GM10266 (cell line): ENCODE data around the gene GFOD1.
"Not testable (repeated sequence)": the region's sequence is repeated elsewhere in the genome, so short reads cannot be mapped to it uniquely, and the experiment has no call there.

Experiments
- DNase-seq: peaks from one replicate; pipeline ENCODE4 v3.0.0; 2012; ENCODE audit errors: extremely low spot score
- TF ChIP-seq, protein P1 (sequence below): IDR thresholded peaks from 2 replicates; pipeline ENCODE4 v1.5.1; 2012; ENCODE audit warnings: mild to moderate bottlenecking, low read depth; ENCODE audit not compliant: control insufficient read depth, insufficient read depth; ENCODE audit errors: missing control alignments

GFOD1 gene

DNA sequence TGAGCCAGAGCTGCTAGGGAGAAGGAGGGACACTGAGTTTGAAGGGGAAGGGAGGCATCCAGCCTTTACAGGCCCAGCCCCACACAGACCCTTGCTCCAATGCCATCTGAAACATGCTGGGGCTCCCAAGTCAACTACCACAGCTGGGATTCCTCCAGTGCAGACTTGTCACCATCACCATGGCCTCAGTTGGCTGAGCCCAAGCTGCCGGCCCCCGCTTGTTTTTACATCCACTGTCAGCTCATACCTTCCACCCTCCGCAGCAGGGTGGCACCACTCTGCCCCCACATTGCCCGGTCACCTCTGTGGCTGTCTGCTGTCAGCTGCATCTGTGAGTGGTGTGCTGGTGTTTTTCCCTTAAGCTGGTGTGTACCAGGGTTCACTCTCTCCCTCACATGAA, 26.1 kb downstream of the GFOD1 start:
- TF ChIP-seq, protein P1, sequence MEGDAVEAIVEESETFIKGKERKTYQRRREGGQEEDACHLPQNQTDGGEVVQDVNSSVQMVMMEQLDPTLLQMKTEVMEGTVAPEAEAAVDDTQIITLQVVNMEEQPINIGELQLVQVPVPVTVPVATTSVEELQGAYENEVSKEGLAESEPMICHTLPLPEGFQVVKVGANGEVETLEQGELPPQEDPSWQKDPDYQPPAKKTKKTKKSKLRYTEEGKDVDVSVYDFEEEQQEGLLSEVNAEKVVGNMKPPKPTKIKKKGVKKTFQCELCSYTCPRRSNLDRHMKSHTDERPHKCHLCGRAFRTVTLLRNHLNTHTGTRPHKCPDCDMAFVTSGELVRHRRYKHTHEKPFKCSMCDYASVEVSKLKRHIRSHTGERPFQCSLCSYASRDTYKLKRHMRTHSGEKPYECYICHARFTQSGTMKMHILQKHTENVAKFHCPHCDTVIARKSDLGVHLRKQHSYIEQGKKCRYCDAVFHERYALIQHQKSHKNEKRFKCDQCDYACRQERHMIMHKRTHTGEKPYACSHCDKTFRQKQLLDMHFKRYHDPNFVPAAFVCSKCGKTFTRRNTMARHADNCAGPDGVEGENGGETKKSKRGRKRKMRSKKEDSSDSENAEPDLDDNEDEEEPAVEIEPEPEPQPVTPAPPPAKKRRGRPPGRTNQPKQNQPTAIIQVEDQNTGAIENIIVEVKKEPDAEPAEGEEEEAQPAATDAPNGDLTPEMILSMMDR, result no peak

DNA sequence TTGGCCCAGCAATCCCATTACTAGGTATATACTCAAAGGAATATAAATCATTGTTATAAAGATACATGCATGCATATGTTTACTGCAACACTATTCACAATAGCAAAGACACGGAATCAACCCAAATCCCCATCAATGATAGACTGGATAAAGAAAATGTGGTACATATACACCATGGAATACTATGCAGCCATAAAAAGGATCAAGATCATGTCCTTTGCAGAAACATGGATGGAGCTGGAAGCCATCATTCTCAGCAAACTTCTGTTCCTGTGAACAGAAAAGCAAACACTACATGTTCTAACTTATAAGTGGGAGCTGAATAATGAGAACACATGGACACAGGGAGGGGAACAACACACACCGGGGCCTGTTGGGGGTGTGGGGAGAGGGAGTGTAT, 27.1 kb downstream of the GFOD1 start:
- DNase-seq, result not testable (repeated sequence)

More for the DNA sequence above, 26.1 kb downstream of the GFOD1 start:
- DNase-seq, result no peak

DNA sequence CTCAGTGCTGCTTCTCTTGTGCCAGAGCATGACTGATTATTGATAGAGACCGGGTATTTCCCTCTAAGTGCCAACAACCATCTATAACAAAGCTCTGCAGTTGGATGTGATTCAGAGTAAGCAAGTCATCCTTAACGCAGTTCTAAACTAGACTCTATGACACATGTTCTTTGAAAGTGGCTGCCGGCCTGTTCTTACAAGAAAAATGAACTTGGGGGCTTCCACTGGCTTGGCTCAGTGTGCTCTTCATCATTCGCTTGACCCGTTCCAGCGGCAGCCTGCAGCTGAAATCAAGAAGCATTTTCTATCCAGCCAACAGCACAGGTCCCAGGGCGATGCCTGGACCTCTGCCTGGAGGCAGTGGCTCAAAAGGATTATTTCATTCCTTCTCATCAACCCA, 29.8 kb downstream of the GFOD1 start:
- DNase-seq, result no peak
- TF ChIP-seq, protein P1, result no peak

DNA sequence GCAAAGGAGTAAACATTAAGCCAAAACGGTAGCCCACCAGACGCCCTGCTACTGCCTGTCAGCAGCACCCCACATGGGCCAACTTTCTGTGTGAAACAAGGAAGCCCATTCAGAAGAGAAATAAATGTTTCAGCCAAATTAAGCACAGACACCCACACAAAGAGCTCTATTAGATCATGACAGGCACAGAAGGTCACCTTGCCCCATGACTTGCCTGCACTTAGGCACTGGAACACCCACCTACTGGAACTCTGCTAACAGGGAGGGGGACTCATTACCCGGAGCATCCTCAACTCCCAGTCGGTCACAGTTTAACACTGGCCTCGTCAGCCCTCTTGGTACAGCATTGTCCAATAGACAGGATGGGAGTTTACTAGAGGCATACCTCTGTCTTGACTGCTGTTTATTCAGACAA, 31.8 kb downstream of the GFOD1 start:
- TF ChIP-seq, protein P1, result no peak
- no peak for DNase-seq

DNA sequence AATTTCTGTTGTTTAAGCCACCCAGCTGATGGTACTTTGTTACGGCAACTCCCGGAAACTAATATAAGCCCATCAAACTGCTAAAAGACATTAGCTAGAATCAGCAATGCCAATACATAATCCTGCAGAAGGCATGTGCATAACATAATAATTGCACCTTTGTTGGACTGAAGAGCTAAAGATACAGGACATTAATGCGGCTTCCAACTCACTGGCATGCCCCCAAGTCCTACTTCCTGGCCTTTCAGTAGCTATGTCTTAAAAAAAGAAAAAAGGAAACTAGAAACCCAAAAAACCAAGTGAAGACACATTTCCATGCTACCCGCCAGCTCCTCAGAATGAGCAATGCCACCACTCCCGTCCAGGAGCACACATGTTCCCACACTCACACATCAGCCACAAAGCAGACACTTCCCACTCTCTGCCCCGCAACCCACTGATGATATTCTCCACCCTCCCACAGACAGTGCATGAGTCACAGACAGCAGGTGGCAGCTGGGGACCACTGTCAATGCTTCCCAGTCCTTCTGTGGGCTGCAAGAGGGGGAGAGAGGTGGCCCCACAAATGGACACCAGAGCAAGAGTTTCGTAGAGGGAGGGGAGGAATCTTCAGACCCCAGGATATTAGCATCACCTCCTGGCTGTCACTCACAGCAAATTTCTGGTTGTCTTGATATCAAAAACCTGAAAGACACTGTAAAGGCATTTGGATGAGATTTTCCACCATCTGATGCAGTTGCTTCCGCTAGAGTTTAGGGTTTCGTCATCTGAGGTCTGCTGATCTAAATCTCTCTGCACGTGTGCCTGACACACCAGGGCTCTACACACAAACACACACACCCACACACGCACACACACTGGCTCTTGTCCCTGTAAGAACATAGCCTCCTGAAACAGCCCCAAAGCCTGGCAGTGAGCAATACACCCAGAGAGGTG, 32.8 kb downstream of the GFOD1 start:
- TF ChIP-seq, protein P1, result peak; percentile 58
- DNase-seq, result no peak

DNA sequence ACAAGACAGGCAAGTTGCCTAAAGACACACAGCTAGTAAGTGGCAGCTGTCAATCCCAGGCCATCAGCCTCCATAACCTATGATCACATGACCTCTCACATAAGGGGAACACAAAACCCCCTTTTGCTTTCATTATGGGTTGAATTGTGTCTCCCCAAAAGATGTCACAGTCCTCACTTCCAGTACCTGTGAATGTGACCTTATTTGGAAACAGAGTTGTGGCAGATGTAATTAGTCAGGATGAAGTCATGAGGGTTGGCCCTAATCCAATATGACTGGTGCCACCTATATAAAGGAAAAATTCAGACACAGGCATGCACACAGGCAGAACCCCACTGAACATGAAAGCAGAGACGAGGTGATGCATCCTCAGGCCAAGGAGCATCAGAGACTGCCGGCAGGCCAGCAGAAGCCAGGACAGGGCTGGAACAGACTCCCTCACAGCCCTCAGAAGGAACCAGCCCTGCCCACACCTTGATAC, 33.6 kb downstream of the GFOD1 start:
- TF ChIP-seq, protein P1, result no peak
- DNase-seq, result no peak

DNA sequence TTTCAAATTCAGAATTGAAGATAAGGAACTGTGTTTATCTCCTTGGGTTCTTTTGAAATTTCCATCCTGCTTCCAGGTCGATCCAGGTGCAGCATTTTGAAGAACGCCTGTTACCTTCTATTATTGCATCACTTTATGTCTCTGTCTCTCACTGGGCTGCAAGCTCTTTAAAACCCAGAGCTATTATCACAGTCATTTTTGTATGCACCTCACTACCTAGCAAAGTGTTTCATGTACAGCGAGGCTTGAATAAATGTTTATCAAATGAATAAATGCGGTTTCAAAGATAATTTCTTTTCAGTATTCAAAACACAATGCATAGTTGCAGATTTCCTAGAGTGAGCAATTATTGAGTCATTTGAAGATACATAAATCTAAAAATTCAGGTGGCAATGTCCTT, 34.2 kb downstream of the GFOD1 start:
- DNase-seq, result no peak
- TF ChIP-seq, protein P1, result no peak
